Coronary artery (tissue), 2 donors: Measurements from ENCODE around the gene MPZ.
"Not testable (repeated sequence)": the region's sequence is repeated elsewhere in the genome, so short reads cannot be mapped to it uniquely, and the experiment has no call there.

Experiments used
- DNase-seq: peaks from one replicate; pipeline ENCODE4 v3.0.0-alpha.2; 2017; ENCODE audit warnings: low spot score
- H3K27ac ChIP-seq, 2 donors: fragments of 200-600 bp; sonication (generic); one replicate each; pipeline ENCODE4 v1.5.1; 2016 to 2019
- H3K4me3 ChIP-seq: fragments of 200-600 bp; sonication (generic); 2 replicates; pipeline ENCODE4 v1.5.1; 2016; ENCODE audit warnings: mild to moderate bottlenecking, moderate library complexity
- TF ChIP-seq, protein P1 (sequence below): fragments of 200-600 bp; sonication (generic); IDR thresholded peaks from one replicate; pipeline ENCODE4 v1.5.1; 2019; ENCODE audit warnings: antibody characterized with exemption

Gene MPZ

DNA sequence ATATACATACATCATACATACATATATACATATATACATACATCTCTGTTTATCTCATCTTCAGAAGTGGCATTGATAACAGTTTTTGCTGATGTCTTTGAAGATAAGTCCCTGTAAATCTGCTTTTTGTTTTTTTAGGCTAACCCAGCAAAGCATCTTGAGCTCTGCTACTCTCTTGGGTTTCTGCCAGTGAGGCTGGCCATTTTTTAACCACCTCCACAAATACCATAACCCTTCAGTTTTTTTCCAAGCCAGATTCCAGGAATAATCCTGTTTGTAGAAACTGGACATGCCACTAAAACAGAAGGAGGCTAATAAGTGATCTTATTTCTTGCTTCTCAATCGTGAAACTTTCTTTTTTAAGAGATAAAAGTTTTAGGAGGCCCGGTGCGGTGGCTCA is 26.0 kb upstream of the MPZ start:
- H3K4me3 ChIP-seq = no peak overlapping the region
- no peak for DNase-seq
- TF ChIP-seq, protein P1, sequence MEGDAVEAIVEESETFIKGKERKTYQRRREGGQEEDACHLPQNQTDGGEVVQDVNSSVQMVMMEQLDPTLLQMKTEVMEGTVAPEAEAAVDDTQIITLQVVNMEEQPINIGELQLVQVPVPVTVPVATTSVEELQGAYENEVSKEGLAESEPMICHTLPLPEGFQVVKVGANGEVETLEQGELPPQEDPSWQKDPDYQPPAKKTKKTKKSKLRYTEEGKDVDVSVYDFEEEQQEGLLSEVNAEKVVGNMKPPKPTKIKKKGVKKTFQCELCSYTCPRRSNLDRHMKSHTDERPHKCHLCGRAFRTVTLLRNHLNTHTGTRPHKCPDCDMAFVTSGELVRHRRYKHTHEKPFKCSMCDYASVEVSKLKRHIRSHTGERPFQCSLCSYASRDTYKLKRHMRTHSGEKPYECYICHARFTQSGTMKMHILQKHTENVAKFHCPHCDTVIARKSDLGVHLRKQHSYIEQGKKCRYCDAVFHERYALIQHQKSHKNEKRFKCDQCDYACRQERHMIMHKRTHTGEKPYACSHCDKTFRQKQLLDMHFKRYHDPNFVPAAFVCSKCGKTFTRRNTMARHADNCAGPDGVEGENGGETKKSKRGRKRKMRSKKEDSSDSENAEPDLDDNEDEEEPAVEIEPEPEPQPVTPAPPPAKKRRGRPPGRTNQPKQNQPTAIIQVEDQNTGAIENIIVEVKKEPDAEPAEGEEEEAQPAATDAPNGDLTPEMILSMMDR = no peak
- no peak overlapping the region for H3K27ac ChIP-seq

- TF ChIP-seq, protein P1 = no peak
- H3K4me3 ChIP-seq = no peak overlapping the region
- no peak for DNase-seq
- no peak overlapping the region for H3K27ac ChIP-seq
Observed at GRCh38 chr1:161333166-161333565, 23.4 kb upstream of the MPZ start.

DNA sequence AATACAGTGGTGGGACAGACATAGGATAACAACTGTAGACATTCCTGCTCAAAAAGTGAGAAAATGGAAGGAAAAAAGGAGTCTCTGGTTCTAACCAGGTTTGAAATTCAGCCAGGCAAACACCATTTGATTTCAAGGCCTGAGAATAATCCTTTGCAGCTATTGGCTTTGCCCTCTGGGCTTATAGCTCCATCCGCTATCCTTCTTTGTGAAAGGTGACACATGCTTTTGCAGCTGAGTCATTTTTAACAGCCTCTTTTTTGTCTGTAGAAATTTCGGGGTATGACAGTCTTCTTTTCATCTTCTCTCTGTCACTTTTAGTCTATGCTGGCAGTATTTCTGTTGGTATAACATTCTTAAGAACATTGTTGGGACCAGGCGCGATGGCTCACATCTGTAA is 20.6 kb upstream of the MPZ start:
- TF ChIP-seq, protein P1 = no peak
- H3K27ac ChIP-seq = no peak overlapping the region
- no peak for DNase-seq
- no peak overlapping the region for H3K4me3 ChIP-seq

DNA sequence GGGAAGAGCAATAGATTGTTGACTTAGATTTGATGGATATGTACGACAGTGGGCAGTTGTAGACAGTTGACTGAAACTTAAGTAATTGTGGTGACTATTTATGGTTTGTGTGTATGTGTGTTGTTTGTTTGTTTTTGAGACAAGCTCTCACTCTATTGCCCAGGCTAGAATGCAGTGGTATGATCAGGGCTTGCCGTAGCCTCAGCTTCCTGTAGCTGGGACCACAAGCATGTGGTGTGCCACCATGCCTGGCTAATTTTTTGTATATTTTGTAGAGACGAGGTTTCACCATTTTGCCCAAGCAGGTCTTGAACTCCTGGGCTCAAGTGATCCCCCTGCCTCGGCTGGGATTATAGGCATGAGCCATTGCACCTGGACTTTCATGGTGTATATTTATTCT is 14.3 kb upstream of the MPZ start:
- H3K27ac ChIP-seq = no peak overlapping the region
- TF ChIP-seq, protein P1 = no peak
- H3K4me3 ChIP-seq = no peak overlapping the region
- DNase-seq = no peak

DNA sequence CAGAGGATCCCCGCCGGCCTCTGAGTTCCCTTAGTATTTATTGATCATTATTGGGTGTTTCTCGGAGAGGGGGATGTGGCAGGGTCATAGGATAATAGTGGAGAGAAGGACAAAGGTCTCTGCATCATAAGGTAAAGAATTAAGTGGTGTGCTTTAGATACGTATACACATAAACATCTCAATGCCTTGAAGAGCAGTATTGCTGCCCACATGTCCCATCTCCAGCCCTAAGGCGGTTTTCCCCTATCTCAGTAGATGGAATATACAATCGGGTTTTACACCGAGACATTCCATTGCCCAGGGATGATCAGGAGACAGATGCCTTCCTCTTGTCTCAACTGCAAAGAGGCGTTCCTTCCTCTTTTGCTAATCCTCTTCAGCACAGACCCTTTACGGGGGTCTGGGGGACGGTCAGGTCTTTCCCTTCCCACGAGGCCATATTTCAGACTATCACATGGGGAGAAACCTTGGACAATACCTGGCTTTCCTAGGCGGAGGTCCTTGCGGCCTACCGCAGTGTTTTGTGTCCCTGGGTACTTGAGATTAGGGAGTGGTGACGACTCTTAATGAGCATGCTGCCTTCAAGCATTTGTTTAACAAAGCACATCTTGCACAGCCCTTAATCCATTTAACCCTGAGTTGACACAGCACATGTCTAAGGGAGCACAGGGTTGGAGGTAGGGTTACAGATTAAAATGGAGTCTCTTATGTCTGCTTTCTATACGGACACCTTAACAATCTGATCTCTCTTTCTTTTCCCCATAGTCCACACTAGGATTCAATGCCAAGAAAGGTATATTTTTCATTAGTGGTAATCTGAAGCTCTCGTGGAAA is 6.3 kb upstream of the MPZ start:
- H3K27ac ChIP-seq, H3K4me3 ChIP-seq, DNase-seq: not testable (repeated sequence)

- Histone ChIP-seq H3K4me3 (peak within 1 kb of the TSS; percentile 83), H3K27ac (peak within 1 kb of the TSS; percentile 78 to 90)
- TF ChIP-seq, protein P1 = no peak
- DNase-seq = peak; percentile 92
Observed at GRCh38 chr1:161314201-161314981, 4.6 kb upstream of the MPZ start, which contains the start of gene SDHC. Gene SDHC, plus strand, starts transcription at chr1:161314381. Its CDS starts 25 bp downstream, at chr1:161314406.

GRCh38 chr1:161313554-161314200 is 3.9 kb upstream of the MPZ start:
- Histone ChIP-seq H3K27ac (peak overlapping the region; percentile 78 to 90), H3K4me3 (peak overlapping the region; percentile 83)
- TF ChIP-seq, protein P1 = no peak
- DNase-seq = no peak
